HG02938 (cell line): ENCODE results near the gene ZNF563.

ENCODE experiments used
- ATAC-seq: cut with Tn5 transposase; IDR thresholded peaks from one replicate; pipeline ENCODE4 v1.9.1; 2021; ENCODE audit warnings: mild to moderate bottlenecking, moderate library complexity; ENCODE audit not compliant: unreplicated experiment

ZNF563 gene

GRCh38 chr19:12294249-12295158, 38.9 kb downstream of the ZNF563 start, which contains the start of gene ZNF44:
Gene ZNF44 (minus strand): TSS chr19:12294883. CDS start chr19:12294694, 189 bp downstream.
- ATAC-seq, result peak; percentile 86

GRCh38 chr19:12293777-12294248, 39.6 kb downstream of the ZNF563 start:
- no peak for ATAC-seq

- ATAC-seq, result no peak
These were observed 43.7 kb downstream of the ZNF563 start for GRCh38 chr19:12289790-12290065.

- ATAC-seq, result no peak
These were observed 45.4 kb downstream of the ZNF563 start for GRCh38 chr19:12287958-12288500.

GRCh38 chr19:12284631-12285030, 48.8 kb downstream of the ZNF563 start:
- ATAC-seq, result no peak

GRCh38 chr19:12284226-12284625, 49.2 kb downstream of the ZNF563 start:
- ATAC-seq, result no peak

- no peak for ATAC-seq
These were observed 54.7 kb downstream of the ZNF563 start for GRCh38 chr19:12278713-12279112.

GRCh38 chr19:12272980-12273901, 60.2 kb downstream of the ZNF563 start:
- no peak for ATAC-seq

- no peak for ATAC-seq
These were observed 61.0 kb downstream of the ZNF563 start for GRCh38 chr19:12272386-12272785.

- no peak for ATAC-seq
These were observed 62.6 kb downstream of the ZNF563 start for GRCh38 chr19:12270854-12271253.
